HK-2 (cell line): ENCODE data around the gene TMEM212.
A peak's percentile ranks its signal among the peaks of the same experiment; 100 is the strongest.

Experiments used
- DNase-seq: peaks from one replicate; pipeline ENCODE4 v3.0.0-alpha.2; 2018; ENCODE audit not compliant: unreplicated experiment

TMEM212 gene

GRCh38 chr3:171842864-171843518 lies at the start of gene TMEM212:
TSS of gene TMEM212 (plus strand) at chr3:171843349. CDS start at chr3:171843384, 35 bp downstream.
- no peak for DNase-seq

DNA sequence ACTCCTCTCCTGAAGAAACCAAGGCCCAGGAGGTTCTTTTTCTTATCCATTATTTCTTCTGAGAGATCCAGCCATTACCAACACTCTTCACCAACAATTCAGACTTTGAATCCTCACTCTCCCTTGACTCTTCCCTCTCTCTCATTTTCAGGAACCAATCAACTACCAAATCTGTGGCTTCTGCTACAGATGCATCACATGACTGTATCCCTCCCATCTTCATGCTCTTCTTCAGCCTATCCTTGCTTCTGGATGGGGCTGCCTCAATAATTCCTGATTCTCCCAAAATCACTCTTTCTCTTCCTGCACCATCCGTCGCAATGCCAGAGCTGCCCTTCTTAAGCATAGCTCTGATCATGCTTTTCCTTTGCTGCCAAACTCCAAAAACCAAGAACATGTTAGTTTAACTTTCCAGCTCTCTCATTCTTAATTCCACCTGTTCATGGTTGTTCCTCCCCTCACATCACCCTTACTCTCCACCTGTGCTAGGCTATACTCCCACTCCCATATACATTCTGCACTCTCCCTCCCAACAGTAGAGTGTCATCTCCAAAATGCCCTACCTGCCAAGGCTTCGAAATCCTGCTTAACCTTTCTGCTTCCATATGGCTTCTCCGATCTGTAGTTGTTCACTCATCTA lies 46.4 kb upstream of the TMEM212 start:
- DNase-seq, result no peak

DNA sequence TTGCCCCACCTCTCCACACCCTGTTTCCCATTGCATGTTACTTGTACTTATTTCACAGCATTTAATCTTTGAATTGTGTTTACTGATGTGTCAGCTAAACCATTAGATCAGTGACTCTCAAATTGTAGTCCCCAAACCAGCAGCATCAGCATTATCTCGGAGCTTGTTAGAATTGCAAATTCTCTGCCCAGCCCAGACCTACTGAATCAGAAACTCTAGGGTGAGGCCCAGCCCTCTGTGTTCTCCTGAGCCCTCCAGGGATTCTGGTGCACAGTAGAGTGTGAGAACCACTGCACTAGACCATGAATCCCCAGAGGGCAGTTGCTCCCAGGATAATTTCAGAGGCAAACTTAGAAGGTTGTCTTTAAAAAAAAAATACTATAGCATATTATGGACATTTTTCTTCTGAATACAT lies 45.9 kb upstream of the TMEM212 start:
- DNase-seq, result no peak

GRCh38 chr3:171797873-171798272 lies 45.3 kb upstream of the TMEM212 start:
- no peak for DNase-seq

GRCh38 chr3:171799501-171799900 lies 43.6 kb upstream of the TMEM212 start:
- no peak for DNase-seq

GRCh38 chr3:171801738-171802589 lies 41.2 kb upstream of the TMEM212 start:
- no peak for DNase-seq

DNA sequence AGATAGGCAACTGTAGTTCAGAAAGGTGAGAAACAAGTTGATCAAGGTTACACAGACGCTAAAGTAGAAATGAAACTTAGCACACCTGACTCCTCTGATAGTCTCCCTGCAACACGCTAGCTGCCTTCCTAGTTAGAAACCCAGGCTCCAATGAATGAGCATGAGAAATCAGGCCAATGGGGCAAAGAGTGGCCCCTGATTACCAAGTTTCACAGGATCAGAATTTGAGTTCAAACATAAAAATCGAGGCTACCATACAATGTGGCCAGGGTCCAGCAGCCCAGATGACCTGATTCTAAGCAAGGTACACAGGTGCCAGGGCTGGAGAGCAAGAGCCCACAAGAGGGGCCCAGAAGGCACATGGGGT lies 40.6 kb upstream of the TMEM212 start:
- no peak for DNase-seq

GRCh38 chr3:171803044-171803443 lies 40.1 kb upstream of the TMEM212 start:
- DNase-seq, result no peak

DNA sequence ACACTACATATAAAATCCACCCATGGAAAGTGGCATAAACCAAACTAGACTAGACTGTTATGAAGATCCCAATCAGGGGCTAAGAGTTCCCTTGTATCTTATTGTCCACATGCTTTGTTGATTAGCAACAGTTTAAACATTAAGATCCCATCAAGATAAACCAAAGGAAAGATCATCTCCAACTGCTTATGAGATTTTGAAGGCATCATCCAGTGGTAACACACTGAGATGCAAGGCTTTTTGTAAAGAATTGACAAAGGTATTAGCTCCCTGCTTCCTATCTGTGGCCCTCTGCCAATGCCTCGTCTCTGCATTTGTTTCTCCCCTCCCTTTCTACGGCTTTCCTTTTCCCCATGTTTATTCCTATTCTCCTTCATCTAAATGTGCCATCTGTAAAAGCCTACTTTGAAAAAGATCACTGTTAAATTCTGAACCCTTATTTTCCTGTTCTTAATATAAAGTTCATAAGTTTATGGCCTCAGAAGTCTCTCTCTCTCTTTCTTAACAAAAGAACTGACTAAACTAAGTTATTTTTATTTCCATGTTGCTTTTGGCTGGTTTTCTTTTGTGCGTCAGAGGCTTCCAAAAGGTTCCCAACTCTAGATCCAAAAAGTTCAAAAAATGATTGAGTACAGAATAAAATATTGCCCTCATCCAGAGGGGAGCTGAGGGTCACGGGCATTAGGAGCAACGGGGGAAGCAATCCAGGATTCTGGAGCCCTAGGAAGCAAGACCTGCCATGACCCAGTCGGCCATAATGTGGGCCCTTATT lies 38.3 kb upstream of the TMEM212 start:
- no peak for DNase-seq

- no peak for DNase-seq
Measured at GRCh38 chr3:171805687-171806086, 37.5 kb upstream of the TMEM212 start.

DNA sequence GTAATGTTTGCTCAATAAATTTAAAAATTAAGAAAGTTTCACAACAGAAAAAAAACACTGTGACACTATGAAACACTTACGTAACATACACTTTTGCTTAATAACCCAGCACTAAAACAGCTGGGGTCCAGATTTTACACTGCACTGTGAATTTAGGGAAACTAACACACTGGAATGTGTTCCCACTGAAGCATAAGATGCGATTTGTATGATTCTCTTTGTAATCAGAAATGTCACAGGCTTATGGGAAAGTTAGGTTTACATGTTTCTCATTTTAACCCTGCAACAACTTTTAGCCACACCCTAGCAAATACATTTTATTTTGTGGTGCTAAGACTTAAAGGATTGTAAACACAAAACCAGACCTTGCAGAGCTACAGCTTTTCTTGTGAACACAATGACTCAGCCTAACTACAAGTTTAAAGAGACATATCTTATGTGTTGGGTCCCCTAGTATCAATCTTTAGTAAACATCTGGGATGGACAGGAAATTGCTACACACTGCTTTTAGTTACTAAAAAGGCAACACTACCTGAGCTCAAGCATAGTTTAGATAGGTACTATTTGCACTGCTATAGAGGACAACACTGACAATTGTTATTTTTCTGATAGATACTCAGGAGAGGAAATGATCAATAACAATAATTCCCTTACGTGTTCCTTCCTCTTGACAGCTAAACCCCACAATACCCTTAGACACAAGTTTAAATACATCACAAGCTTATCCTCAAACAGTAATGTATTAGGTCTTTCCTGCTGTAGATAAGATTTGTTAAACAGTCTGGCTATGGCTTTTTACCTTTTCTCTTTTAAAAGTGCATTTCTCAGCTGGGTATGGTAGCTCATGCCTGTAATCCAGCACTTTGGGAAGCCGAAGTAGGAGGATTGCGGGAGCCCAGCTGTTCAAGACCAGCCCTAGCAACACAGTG lies 36.7 kb upstream of the TMEM212 start:
- DNase-seq, result no peak

DNA sequence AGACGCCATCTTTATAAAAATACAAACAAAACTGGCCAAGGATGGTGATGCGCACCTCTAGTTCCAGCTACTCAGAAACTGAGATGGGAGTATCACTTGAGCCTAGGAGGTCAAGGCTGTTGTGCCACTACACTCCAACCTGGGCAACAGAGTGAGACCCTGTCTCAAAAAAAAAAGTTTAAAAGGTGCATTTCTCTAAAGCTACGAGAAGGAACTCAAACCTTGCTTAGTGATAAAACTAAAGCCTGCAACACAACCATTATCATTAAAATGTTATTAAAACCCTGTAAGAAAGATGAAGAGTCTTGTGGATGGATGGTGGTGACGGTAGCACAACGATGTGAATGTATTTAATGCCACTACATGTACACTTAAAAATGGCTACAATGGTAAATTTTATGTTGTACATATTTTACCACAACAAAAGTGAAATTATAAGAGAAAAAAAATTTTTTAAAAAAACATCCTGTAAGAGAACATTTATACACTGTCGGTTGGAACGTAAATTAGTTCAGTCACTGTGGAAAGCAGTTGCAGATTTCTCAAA lies 35.9 kb upstream of the TMEM212 start:
- DNase-seq, result no peak

DNA sequence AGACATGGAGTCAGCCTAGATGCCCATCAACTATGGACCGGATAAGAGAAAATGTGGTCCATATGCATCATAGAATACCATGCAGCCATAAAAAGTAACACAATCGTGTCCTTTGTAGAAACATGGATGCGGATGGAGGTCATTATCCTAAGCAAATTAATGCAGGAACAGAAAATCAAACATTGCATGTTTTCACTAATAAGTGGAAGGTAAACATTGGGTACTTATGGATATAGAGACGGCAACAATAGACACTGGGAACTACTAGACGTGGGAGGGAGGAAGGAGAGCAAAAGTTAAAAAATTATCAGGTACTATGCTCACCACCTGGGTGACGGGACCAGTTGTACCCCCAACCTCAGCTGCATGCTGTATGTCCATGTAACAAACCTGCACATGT lies 35.3 kb upstream of the TMEM212 start:
- DNase-seq, result no peak

DNA sequence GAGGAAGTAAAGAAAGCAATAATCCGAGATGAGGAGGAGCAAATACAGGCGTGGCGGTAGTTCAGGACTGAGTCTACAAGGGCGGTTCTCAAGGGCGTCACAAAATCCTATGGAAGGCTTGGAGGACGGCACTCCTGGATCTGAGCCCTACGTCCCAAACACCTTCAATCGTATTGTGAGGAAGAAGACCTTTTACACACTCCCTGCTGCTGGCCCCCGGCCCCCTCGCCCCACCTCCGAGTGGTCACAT lies 33.6 kb upstream of the TMEM212 start:
- no peak for DNase-seq

- peak; percentile 91 for DNase-seq
Measured at GRCh38 chr3:171809861-171810628, 33.1 kb upstream of the TMEM212 start, which contains the start of gene PLD1. TSS of gene PLD1 (minus strand) at chr3:171810483. CDS start at chr3:171738051, 72,432 bp downstream.

- DNase-seq, result no peak
Measured at GRCh38 chr3:171810629-171811294, 32.4 kb upstream of the TMEM212 start.

DNA sequence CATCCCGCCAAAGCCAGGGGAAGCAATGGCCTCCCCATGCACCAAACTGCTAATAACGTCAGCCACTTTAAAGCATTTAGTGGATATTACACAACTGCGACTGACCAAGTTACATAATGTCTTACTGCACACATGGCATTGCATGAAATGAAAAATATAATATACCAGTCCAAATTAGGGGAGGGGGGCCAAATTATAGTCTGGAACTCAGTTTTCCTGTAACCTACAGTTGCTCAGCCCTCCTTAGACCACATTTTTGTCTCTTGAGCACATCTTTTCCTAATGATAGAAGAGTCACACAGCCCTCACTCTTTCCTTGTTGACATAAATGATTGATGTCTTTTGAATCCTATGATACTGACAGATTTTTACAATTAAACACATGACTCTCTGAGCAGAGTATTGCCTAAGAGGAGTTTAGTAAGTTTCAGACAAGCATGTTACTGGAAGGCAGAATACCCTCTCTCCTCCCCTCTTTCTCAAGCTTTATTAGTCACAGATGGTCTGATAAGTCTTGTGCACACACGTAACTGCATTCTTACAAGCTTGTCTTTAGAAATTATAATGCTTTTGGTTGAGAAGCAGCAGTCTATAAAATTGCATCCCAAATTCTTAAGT lies 31.7 kb upstream of the TMEM212 start:
- peak; percentile 32 for DNase-seq

GRCh38 chr3:171811913-171812335 lies 31.2 kb upstream of the TMEM212 start:
- DNase-seq, result peak; percentile 20

- DNase-seq, result no peak
Measured at GRCh38 chr3:171812811-171813210, 30.3 kb upstream of the TMEM212 start.
